ENCODE results near the gene NTRK2. TPM values are rescaled to one million over a fixed set of nuclear protein-coding genes. Genes with fewer than 3 reads are reported as not detected.

Gene NTRK2
- total and polyA plus RNA-seq, 2 experiments from 2014 or later: 0.03 TPM; not detected in 1

DNA sequence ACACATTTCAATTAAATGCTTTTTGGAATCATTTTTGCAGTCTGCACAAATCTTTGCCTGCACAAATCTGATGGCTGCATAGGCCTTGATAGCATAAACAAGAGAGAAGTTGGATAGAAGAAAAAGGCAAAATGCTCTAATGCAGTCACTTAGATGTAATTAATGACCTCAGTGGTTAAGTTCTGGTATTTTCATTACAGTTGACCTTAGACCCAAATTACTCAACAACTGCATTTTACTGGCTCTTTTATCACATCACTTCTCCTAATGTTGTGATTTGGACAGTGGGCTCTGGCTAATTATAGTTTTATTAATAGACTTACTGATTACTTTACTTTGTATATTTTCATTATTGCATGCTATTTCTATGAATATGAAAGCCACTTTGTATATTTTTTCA lies 34.3 kb downstream of the NTRK2 start (continued):
- TF ChIP-seq REST (IDR thresholded peaks at IDR 0.05; ENCODE audit: unreplicated experiment) (no peak), ZNF114 (CRISPR knock-in tag; IDR thresholded peaks at IDR 0.05) (no peak), EZH2 (IDR thresholded peaks at IDR 0.05; ENCODE audit: low read depth, unreplicated experiment) (no peak), ZNF331 (CRISPR knock-in tag; IDR thresholded peaks at IDR 0.05; ENCODE audit: low read depth) (no peak)
- TF ChIP-seq, protein P1, sequence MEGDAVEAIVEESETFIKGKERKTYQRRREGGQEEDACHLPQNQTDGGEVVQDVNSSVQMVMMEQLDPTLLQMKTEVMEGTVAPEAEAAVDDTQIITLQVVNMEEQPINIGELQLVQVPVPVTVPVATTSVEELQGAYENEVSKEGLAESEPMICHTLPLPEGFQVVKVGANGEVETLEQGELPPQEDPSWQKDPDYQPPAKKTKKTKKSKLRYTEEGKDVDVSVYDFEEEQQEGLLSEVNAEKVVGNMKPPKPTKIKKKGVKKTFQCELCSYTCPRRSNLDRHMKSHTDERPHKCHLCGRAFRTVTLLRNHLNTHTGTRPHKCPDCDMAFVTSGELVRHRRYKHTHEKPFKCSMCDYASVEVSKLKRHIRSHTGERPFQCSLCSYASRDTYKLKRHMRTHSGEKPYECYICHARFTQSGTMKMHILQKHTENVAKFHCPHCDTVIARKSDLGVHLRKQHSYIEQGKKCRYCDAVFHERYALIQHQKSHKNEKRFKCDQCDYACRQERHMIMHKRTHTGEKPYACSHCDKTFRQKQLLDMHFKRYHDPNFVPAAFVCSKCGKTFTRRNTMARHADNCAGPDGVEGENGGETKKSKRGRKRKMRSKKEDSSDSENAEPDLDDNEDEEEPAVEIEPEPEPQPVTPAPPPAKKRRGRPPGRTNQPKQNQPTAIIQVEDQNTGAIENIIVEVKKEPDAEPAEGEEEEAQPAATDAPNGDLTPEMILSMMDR (conservative IDR thresholded peaks at IDR 0.05; ENCODE audit: low read depth in 2 of 2): no peak

GRCh38 chr9:84705128-84705527 lies 35.6 kb downstream of the NTRK2 start:
- H3K4me3 Mint-ChIP-seq: no peak overlapping the region
- TF ChIP-seq CREB1 (CRISPR knock-in tag; IDR thresholded peaks at IDR 0.05; ENCODE audit: low read depth) (no peak), EZH2phosphoT487 (IDR thresholded peaks at IDR 0.05; ENCODE audit: unreplicated experiment) (no peak), NANOG (IDR thresholded peaks at IDR 0.05; ENCODE audit: borderline replicate concordance) (no peak), ZNF114 (CRISPR knock-in tag; IDR thresholded peaks at IDR 0.05) (no peak)
- TF ChIP-seq, protein P2, sequence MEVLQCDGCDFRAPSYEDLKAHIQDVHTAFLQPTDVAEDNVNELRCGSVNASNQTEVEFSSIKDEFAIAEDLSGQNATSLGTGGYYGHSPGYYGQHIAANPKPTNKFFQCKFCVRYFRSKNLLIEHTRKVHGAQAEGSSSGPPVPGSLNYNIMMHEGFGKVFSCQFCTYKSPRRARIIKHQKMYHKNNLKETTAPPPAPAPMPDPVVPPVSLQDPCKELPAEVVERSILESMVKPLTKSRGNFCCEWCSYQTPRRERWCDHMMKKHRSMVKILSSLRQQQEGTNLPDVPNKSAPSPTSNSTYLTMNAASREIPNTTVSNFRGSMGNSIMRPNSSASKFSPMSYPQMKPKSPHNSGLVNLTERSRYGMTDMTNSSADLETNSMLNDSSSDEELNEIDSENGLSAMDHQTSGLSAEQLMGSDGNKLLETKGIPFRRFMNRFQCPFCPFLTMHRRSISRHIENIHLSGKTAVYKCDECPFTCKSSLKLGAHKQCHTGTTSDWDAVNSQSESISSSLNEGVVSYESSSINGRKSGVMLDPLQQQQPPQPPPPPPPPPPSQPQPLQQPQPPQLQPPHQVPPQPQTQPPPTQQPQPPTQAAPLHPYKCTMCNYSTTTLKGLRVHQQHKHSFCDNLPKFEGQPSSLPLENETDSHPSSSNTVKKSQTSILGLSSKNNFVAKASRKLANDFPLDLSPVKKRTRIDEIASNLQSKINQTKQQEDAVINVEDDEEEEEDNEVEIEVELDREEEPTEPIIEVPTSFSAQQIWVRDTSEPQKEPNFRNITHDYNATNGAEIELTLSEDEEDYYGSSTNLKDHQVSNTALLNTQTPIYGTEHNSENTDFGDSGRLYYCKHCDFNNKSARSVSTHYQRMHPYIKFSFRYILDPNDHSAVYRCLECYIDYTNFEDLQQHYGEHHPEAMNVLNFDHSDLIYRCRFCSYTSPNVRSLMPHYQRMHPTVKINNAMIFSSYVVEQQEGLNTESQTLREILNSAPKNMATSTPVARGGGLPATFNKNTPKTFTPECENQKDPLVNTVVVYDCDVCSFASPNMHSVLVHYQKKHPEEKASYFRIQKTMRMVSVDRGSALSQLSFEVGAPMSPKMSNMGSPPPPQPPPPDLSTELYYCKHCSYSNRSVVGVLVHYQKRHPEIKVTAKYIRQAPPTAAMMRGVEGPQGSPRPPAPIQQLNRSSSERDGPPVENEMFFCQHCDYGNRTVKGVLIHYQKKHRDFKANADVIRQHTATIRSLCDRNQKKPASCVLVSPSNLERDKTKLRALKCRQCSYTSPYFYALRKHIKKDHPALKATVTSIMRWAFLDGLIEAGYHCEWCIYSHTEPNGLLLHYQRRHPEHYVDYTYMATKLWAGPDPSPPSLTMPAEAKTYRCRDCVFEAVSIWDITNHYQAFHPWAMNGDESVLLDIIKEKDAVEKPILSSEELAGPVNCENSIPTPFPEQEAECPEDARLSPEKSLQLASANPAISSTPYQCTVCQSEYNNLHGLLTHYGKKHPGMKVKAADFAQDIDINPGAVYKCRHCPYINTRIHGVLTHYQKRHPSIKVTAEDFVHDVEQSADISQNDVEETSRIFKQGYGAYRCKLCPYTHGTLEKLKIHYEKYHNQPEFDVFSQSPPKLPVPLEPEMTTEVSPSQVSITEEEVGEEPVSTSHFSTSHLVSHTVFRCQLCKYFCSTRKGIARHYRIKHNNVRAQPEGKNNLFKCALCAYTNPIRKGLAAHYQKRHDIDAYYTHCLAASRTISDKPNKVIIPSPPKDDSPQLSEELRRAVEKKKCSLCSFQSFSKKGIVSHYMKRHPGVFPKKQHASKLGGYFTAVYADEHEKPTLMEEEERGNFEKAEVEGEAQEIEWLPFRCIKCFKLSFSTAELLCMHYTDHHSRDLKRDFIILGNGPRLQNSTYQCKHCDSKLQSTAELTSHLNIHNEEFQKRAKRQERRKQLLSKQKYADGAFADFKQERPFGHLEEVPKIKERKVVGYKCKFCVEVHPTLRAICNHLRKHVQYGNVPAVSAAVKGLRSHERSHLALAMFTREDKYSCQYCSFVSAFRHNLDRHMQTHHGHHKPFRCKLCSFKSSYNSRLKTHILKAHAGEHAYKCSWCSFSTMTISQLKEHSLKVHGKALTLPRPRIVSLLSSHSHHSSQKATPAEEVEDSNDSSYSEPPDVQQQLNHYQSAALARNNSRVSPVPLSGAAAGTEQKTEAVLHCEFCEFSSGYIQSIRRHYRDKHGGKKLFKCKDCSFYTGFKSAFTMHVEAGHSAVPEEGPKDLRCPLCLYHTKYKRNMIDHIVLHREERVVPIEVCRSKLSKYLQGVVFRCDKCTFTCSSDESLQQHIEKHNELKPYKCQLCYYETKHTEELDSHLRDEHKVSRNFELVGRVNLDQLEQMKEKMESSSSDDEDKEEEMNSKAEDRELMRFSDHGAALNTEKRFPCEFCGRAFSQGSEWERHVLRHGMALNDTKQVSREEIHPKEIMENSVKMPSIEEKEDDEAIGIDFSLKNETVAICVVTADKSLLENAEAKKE (CRISPR knock-in tag; IDR thresholded peaks at IDR 0.05): no peak
- TF ChIP-seq, protein P3, sequence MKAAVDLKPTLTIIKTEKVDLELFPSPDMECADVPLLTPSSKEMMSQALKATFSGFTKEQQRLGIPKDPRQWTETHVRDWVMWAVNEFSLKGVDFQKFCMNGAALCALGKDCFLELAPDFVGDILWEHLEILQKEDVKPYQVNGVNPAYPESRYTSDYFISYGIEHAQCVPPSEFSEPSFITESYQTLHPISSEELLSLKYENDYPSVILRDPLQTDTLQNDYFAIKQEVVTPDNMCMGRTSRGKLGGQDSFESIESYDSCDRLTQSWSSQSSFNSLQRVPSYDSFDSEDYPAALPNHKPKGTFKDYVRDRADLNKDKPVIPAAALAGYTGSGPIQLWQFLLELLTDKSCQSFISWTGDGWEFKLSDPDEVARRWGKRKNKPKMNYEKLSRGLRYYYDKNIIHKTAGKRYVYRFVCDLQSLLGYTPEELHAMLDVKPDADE (IDR thresholded peaks at IDR 0.05): no peak
- TF ChIP-seq, protein P1 (conservative IDR thresholded peaks at IDR 0.05; ENCODE audit: low read depth in 2 of 2): no peak

More at GRCh38 chr9:84705128-84705527, 35.6 kb downstream of the NTRK2 start:
- H2AFZ ChIP-seq: 0 out of 2 replicates have a peak overlapping the region, but pooled peaks have one; percentile 21
- no peak overlapping the region for H3K27ac Mint-ChIP-seq
- H3F3A ChIP-seq (replicated peaks; ENCODE audit: low read depth): no peaks in the 10 kb centered on the region
- no peak overlapping the region for H3K4me3 ChIP-seq
- no peaks in the 10 kb centered on the region for H3K79me2 ChIP-seq (replicated peaks; ENCODE audit: insufficient read depth)
- H4K20me1 ChIP-seq (replicated peaks; ENCODE audit: insufficient read depth): no peaks in the 10 kb centered on the region
- H3K9me3 Mint-ChIP-seq: no peaks in the 10 kb centered on the region; the same call in 2 of the 3 replicates
- peaks cover 27% of the 10 kb centered on the region for H3K4me1 ChIP-seq (ENCODE audit: insufficient read depth)
- H3K27me3 ChIP-seq (ENCODE audit: insufficient read depth): no peaks in the 10 kb centered on the region
- ATAC-seq: no peak
- H3K36me3 ChIP-seq (ENCODE audit: insufficient read depth): no peaks in the 10 kb centered on the region
- H3K27ac ChIP-seq (ENCODE audit: low read depth): no peak overlapping the region
- H3K9me2 ChIP-seq (ENCODE audit: insufficient read depth): no peaks in the 10 kb centered on the region
- peaks cover 36% of the 10 kb centered on the region for H3K4me1 Mint-ChIP-seq
- DNase-seq (ENCODE audit: low spot score): no peak
- no peak overlapping the region for H3K4me2 ChIP-seq
- H3K27me3 Mint-ChIP-seq (ENCODE audit: insufficient read depth, low read depth, poor library complexity): peaks cover 3% of the 10 kb centered on the region
- H3K36me3 Mint-ChIP-seq (ENCODE audit: low read depth): no peaks in the 10 kb centered on the region

Measured in GM23338 (cell line).